Liver (tissue), 3 donors: ENCODE measurements around the gene TSEN2.

Experiments used
- CTCF ChIP-seq: fragments of 150-350 bp; IDR thresholded peaks from 2 replicates; pipeline ENCODE4 v1.5.1; 2017; ENCODE audit warnings: improper control_type of control experiment, low read depth, low read length; ENCODE audit not compliant: missing input control
- GABPA ChIP-seq, 2 donors: IDR thresholded peaks in 1 of 2; conservative IDR thresholded peaks in 1 of 2; 2 replicates each; pipeline ENCODE4 v1.6.1; 2016; ENCODE audit warnings: antibody characterized with exemption in 2 of 2, mild to moderate bottlenecking in 1 of 2, moderate library complexity in 1 of 2
- NR2F2 ChIP-seq: IDR thresholded peaks from 2 replicates; pipeline ENCODE4 v1.6.1; 2016; ENCODE audit warnings: antibody characterized with exemption
- RAD21 ChIP-seq, 2 donors: IDR thresholded peaks; 2 replicates each; pipeline ENCODE4 v1.6.1; 2016; ENCODE audit warnings: antibody characterized with exemption in 2 of 2, mild to moderate bottlenecking in 2 of 2
- TAF1 ChIP-seq: conservative IDR thresholded peaks from 2 replicates; pipeline ENCODE4 v1.6.1; 2016; ENCODE audit warnings: antibody characterized with exemption, mild to moderate bottlenecking
- YY1 ChIP-seq: IDR thresholded peaks from 2 replicates; pipeline ENCODE4 v1.6.1; 2016; ENCODE audit warnings: antibody characterized with exemption, mild to moderate bottlenecking
- donor health status: healthy.
- donor health status: healthy.

GRCh38 chr3:12553921-12554391 is 69.7 kb downstream of the TSEN2 start:
- TF ChIP-seq RAD21 (IDR thresholded peaks at IDR 0.05) = no peak
- no peak for TF ChIP-seq CTCF
- no peak for TF ChIP-seq GABPA (IDR thresholded peaks at IDR 0.05 in 1 of 2, conservative IDR thresholded peaks at IDR 0.05 in 1 of 2)
- TF ChIP-seq YY1 = no peak
- TF ChIP-seq NR2F2 = no peak
- no peak for TF ChIP-seq TAF1
